Glomerular endothelial cell (primary cell): Measurements from ENCODE around the gene FITM2. TPM values are rescaled to one million over a fixed set of nuclear protein-coding genes. Genes with fewer than 3 reads are reported as not detected.
"Not testable (repeated sequence)": the region's sequence is repeated elsewhere in the genome, so short reads cannot be mapped to it uniquely, and the experiment has no call there.

Experiments used
- DNase-seq: peaks from one replicate; pipeline ENCODE4 v3.0.0-alpha.2; 2011; ENCODE audit warnings: low read depth, low spot score; ENCODE audit errors: extremely low read depth
- total RNA-seq: library from RNA; depleted of rRNA; stranded (reverse); fragments of >200 nt; gene quantifications from 2 replicates; pipeline ENCODE4 v1.2.3, GENCODE V29; 2015

Gene FITM2, protein sequence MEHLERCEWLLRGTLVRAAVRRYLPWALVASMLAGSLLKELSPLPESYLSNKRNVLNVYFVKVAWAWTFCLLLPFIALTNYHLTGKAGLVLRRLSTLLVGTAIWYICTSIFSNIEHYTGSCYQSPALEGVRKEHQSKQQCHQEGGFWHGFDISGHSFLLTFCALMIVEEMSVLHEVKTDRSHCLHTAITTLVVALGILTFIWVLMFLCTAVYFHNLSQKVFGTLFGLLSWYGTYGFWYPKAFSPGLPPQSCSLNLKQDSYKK
- 5.7 and 6.8 TPM in 2 replicates for total RNA-seq

DNA sequence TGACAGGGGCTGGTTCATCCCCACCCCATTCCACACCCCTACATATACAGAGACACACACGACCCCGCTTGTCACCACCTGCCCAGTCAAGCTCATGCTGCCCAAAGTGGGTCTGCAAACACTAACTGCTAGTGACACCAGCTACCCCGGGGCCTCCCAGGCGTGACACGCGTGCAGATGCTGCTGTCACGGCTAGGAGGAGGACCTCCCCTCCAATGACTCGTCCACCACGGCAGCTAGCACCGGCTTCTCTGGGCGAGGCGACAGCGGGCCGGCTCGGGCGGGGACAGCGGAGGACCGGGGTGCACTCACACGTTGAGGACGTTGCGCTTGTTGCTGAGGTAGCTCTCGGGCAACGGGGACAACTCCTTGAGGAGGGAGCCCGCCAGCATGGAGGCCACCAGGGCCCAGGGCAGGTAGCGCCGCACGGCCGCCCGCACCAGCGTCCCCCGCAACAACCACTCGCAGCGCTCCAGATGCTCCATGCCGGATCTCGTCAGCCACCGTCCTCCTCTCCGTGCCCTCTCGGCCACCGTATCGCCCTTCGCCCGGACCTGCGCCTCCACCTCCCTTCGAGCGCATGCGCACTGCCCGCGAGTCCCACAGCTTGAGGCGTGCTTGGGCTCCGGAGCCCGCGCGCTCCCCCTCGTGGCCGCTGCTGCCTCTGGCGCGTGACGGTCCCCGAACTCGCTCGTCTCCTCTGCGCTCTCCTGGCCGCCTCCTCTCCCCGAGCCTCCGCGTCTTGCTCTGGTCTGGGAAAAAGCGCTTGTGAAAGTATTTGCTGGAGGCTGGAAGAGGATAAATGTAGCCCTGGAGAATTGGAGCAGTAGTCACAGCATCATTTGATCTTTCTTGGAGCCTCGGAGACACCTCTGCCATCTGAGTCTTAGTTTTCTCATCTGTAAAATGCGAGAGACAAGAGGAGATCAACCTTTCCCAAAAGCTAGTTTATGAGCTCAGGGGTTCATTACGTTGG lies at the start of gene FITM2:
Gene FITM2, minus strand, starts transcription at position 539 of the 976 bp plus-strand sequence. Its CDS starts 54 bp downstream, at position 485.
- peak; percentile 70 for DNase-seq

DNA sequence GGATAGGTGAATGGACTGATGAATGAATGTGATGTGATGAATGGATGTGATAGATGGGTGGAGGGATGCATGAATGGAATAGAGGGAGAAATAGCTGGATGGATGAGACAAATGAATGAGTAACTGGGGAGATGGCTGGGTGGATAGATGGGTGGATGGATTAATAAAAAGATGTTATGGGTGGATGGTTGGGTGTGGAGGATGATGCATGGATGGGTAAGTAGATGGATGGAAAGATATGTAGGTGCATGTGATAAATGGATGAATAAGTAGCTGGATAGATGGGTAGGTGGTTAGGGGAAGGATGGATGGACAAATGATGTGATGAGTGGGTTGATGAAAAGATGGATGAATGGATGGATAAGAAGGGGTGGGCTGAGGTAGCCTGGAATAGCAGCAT lies 49.2 kb upstream of the FITM2 start:
- DNase-seq = no peak

DNA sequence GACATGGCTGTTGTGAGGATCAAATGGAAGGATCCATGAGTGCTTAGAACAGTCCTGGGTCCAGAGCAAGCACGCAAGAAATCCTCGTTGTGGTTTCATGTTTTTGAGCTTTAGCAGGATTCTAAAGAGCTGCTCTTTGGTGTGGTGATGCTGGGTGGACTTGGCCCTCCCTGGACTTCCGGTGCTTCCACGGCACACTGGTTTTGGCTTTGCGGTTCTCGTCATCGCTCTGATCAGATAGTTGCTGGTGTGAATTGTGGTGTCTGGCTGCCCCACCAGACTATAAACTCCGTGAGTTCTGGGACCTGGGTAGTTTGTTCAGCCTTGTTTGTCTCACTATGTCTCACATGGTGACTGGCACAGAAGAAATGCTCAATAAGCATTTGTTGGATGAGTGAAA lies 47.8 kb upstream of the FITM2 start:
- no peak for DNase-seq

DNA sequence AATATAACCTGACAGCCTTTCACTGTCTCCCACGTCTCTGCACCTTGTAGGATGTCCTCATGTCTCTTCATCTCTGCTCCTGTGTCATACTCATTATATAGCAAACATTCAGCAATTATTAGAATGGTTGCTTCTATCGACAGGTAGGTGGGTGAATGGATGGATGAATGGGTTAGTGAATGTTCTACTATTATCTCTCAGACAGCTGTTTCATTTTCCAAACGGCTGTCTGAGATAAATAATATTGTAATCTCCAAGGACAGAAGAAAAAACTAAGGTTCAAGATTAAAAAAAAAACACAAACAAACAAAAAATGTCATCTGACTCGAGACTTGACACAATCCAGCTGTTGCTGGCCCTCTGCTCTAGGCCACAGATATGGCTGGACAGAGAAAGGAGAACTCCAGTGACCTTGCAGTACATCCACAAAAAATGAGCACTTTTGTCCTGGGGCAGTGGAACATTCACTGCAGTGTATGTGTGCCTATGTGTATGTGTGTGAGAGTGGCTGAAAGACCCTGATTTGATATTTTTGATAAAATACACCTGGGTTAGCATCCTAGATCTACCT lies 46.6 kb upstream of the FITM2 start:
- no peak for DNase-seq

DNA sequence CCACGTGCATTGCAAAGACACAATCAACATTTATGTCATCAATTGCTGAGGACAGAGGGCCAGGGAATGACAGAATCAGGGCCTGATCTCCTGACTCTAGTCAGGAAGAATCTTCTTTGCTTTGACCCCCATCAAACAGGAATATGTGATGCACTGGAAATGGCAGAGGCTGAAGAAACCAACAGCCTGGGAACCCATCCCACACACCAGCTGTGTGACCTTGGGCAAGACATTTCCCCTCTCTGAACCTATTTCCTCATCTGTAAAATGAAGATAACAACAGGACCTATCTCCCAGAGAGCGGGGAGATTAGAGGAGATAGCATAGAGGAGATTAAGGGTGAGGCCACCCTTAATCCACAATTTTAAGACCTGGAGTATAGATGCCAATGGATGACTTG lies 46.0 kb upstream of the FITM2 start:
- DNase-seq = no peak

DNA sequence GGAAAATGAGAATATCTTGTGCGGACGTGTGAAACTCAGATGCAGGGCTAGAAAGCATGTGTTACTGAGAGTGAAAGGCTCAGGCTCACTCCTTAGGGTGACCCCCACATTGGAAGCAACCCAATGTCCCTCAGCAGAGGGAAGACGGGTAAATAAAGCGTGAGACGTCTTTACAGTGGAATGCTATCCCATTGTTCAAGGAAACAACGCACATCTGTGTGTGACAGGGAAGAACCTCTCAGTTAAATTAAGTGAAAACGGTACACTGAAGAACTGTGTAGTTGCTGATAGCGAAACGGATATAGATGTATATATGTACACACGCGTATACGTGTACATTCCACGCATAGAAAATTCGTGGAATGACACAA lies 45.3 kb upstream of the FITM2 start:
- no peak for DNase-seq

DNA sequence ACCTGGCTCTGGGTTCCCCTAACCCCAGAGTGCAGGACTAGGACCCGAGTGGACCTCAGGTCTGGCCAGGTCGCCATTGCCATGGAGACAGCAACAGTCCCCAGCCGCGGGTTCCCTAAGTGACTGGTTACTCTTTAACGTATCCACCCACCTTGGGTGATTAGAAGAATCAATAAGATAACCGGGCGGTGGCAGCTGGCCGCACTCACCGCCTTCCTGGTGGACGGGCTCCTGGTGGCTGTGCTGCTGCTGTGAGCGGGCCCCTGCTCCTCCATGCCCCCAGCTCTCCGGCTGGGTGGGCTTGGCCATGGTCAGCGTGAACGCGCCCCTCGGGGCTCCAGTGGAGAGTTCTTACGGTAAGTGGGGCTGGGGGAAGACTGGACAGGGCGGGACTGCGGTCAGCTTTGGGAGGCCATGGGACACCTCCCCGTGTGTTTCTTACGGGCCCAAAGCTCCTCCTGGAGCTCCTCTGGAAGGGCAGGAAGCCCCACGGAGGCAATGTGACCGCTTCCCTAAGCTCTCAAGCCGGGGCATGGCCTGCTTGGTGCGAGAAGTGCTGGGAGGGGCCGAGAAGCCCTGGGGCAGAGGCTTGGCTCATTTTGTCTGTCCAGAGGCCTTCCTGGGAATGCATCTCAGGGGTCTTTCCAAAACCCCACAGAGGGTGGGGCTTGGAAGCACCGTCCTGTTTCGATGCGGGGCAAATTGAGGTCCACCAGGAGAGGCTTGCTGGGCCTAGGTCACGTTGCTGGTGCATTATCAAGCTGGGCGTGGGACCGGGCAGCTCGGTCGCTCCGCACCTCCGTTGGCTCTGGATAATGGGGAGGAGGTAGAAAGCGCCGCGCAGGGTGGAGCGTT lies 44.7 kb upstream of the FITM2 start, which contains the start of gene HNF4A:
Gene HNF4A, plus strand, starts transcription at position 202 of the 855 bp plus-strand sequence. Its CDS starts 106 bp downstream, at position 308.
- DNase-seq = no peak

DNA sequence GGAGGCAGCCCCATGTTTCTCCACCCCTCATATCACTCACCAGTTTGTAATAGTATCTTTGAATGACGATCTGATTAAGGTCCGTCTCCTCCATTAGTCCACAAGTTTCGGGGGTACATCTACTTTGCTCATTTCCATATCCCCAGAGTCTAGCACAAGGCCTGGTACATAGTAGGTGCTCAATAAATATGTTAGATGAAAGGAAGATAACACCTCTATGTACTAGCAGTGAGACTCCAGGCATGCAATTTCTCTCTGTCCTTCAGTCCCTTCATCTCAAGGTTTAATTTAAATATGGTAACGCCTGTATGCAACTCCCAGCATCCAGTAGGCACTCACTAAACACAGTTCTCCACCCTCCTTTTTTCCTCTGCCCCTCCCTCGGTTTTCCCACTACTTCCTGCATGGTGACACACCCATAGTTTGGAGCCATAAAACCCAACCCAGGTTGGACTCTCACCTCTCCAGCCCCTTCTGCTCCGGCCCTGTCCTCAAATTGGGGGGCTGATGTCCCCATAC lies 44.0 kb upstream of the FITM2 start:
- no peak for DNase-seq

DNA sequence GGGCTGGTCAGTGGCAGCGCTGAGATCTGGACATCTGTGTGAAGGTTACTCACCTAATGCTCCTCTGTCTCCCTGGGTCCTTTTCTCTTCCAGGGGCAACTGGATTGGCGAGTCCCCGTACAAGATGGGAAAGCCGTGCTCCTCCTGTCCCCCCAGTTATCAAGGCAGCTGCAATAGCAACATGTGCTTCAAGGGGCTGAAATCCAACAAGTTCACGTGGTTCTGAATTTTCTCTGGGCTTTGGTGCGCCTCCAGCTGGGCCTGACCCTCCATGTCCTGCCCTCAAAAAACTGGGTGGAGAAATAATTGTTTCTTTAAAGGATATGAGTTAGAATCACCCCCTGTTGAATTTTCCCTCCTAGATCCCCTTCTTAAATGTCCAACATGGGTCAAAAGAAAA lies 39.6 kb upstream of the FITM2 start:
- DNase-seq = no peak

DNA sequence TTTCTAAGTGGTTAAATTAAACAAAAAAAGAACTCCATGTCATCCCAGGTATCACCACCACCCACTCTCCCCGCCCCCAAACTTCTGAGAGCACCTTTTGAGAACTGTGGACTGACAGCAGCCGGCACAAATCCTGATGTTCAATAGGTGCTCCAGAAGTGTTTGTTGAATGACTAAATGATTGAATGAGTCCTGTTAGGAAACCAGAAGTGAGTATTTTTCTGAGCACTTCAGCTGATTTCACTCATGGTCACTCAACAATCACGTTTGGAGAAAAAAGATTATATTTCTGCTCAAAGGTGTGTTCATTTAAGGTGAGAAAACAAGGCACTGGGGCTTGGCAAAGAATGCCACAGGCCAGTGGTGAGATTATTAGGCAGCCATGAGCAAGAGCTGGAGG lies 38.3 kb upstream of the FITM2 start:
- no peak for DNase-seq

DNA sequence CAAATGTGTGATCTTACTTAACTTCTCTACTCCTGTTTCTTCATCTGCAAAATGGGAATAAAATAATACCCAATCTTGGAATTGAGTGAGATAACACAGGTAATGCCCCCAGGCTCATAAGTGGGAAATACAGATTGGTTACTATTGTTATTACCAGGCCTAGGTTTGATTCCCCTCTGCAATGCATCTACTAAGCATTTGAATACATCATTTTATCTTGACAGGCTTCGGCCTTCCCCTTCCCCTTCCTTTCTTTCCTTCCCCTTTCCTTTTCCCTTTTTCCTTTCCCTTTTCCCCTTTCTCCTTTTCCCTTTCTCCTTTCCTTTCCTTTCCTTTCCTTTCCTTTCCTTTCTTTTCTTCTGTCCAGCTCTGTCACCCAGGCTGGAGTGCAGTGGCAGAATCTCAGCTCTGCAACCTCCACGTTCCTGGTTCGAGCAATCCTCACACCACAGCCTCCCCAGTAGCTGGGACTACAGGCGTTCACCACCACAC lies 37.2 kb upstream of the FITM2 start:
- no peak for DNase-seq

DNA sequence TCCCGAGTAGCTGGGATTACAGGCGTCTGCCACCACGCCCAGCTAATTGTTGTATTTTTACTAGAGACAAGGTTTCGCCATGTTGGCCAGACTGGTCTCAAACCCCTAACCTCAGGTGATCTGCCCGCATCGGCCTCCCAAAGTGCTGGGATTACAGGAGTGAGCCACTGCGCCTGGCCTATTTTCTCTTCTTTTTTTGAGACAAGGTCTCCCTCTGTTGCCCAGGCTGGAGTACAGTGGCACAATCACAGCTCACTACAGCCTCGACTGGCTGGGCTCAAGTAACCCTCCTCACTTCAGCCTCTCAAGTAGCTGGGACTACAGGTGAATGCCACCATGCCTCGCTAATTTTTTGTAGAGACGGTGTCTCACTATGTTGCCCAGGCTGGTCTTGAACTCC lies 34.9 kb upstream of the FITM2 start:
- not testable (repeated sequence) for DNase-seq

DNA sequence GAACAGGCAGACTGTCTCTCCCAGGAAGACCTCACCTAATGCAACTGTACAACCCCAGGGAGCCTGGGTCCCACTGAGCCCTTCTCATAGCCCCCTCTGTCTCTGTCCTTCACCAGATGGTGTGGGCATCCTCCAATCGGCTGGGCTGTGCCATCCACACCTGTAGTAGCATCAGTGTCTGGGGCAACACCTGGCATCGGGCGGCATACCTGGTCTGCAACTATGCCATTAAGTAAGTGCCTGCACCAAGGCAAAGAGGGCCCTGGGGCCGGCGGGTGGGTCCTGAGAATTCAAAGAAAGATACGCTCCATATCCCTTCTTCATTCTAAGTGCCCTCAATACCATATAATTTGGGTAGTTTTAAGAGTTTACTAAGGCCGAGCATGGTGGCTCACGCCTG lies 34.1 kb upstream of the FITM2 start:
- no peak for DNase-seq

DNA sequence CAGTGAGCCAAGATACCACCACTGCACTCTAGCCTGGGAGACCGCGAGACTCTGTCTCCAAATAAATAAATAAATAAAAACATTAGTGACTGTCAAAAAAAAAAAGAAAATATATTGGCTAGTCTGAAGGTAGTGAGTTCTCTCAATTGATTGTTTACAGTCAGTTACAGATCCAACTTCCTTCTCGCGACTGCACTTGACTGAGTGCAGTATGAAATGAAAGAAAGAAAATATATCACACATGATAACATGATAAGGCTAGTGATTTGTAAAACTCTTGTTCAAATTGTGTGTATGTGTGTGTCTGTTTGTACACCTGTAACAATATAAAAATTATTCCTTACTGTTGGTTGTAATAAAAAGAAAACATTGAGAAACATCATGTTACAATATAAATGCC lies 33.7 kb upstream of the FITM2 start:
- no peak for DNase-seq

DNA sequence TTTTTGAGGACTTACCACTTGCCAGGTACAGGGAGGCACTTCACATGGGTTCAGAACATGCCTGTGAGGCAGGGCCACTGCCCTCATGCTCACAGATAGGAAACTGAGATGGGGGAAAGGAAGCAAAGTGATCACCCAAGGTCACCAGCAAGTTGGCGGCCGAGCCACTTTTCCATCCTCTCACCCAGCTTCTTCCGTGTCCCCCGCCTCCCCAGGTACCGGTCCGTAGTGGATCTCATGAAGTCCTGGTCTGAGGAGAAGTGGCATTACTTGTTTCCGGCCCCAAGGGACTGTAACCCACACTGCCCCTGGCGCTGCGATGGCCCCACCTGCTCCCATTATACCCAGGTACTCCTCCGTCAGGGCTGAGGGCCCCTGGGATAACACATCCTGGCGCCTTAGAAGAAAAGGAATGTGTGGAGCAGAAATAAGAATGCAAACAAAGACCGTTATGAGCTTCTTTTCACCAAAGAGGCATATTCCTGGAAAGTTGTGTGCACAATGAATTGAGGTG lies 32.2 kb upstream of the FITM2 start:
- no peak for DNase-seq

DNA sequence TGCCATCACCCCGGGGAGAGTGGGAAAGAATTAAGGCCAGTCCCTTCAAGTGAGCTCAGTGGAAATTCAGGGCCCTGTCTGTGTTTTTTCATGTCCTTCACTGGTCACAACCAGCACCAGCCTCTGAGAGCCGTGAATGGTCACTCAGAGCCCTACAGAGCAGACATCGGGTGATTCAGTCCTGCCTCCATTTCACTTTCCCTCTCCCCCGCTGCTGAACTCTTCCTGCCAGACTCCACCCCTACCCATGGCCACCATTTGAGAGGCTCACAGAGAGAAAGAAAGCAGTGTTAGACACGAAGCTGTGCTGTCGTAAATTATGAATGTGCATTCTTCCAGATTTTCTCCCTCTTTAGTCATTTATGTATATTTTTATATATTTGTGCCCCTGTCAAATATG lies 31.2 kb upstream of the FITM2 start:
- no peak for DNase-seq

DNA sequence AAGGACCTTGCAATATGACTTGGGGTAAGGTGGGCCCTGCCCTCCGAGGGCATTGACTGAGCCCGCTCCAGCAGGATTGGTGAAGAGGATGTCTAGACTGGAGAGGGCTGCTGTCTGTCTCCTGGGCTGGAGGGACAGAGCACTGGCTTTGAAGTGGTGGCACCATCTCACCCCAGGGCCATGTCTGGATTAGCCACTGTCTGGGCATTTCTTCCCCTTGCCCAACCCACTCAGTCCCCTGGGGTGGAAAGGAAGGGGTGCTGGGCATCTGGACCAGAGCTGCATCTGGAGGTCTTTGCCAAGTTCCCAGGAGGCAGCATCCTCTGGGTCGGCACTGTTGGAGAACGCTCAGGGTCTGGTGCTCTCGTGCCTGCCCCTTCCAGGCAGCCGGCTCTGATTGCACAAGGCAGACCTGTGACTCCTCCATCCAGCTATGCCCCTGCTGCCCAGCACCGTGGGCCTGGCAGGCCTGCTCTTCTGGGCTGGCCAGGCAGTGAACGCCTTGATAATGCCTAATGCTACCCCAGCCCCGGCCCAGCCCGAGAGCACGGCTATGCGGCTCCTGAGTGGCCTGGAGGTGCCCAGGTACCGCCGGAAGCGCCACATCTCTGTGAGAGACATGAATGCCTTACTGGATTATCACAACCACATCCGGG lies 25.9 kb upstream of the FITM2 start, which contains the start of gene R3HDML:
Gene R3HDML, plus strand, starts transcription at position 319 of the 656 bp plus-strand sequence. Its CDS starts 115 bp downstream, at position 434.
- DNase-seq = no peak

DNA sequence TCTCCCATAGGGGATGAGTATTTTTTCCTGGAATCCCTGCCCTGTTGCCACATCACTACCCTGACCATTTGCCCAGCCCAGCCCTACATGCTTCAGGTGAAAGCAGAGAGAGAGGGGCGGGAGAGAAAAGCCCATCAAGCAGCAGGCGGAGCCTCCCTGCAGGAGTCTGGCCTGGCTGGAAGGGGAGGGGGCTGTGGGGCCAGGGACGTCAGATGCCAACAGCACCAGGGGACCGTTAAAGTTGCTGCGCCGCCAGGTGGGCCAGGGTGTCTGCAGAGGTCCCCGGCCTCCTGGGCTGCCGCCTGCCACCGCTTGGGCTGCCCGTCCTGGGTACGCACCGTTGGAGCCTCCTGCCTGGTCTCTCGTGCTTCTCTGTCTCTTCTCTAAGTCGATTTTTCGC lies 25.1 kb upstream of the FITM2 start:
- no peak for DNase-seq

DNA sequence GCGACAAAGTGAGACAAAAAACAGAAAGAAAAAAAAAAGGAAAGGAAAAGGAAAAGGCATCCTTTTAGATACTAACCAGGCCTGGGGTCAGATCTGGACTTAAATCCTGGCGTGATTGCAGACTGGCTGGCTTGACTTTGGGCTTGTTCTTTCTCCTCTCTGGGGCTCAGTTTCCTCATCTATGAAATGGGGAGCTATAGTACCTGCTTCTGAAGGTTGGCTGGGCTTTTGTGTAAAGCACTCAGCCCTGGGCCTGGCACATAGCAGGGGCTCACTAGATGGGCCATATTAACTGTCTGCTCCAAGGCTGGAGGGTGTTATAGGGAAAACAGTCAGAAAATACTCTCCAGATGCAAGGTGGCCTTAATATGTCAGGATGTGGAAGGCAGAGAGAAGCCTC lies 24.7 kb upstream of the FITM2 start:
- no peak for DNase-seq
